GM04504 (cell line): Measurements from ENCODE around the gene F11R.
"Not testable (repeated sequence)": the region's sequence is repeated elsewhere in the genome, so short reads cannot be mapped to it uniquely, and the experiment has no call there.

Experiments used
- DNase-seq: peaks from one replicate; pipeline ENCODE4 v3.0.0-alpha.2; 2012; ENCODE audit warnings: low read depth

F11R gene

GRCh38 chr1:160971618-160972056 is 49.3 kb downstream of the F11R start:
- no peak for DNase-seq

GRCh38 chr1:160963521-160963920 is 57.4 kb downstream of the F11R start:
- no peak for DNase-seq

GRCh38 chr1:160961419-160961818 is 59.5 kb downstream of the F11R start:
- no peak for DNase-seq

GRCh38 chr1:160956966-160957365 is 64.0 kb downstream of the F11R start:
- no peak for DNase-seq

- DNase-seq, result peak; percentile 6
These were observed 66.5 kb downstream of the F11R start, which contains the start of gene ITLN2 for GRCh38 chr1:160954158-160955104. ITLN2 (minus strand) TSS chr1:160954809; CDS start chr1:160954741, 68 bp downstream.

- DNase-seq, result no peak
These were observed 67.9 kb downstream of the F11R start for GRCh38 chr1:160953030-160953429.

- no peak for DNase-seq
These were observed 68.8 kb downstream of the F11R start for GRCh38 chr1:160952129-160952510.

- peak; percentile 14 for DNase-seq
These were observed 69.4 kb downstream of the F11R start for GRCh38 chr1:160951443-160952128.

GRCh38 chr1:160950657-160951056 is 70.3 kb downstream of the F11R start:
- no peak for DNase-seq

GRCh38 chr1:160949881-160950280 is 71.1 kb downstream of the F11R start:
- no peak for DNase-seq

- not testable (repeated sequence) for DNase-seq
These were observed 71.6 kb downstream of the F11R start for GRCh38 chr1:160949216-160949880.

GRCh38 chr1:160947174-160947759 is 73.7 kb downstream of the F11R start:
- DNase-seq, result not testable (repeated sequence)

- not testable (repeated sequence) for DNase-seq
These were observed 75.1 kb downstream of the F11R start for GRCh38 chr1:160945881-160946280.
